Kidney epithelial cell (primary cell): ENCODE results near the gene TFCP2. TPM values are rescaled to one million over a fixed set of nuclear protein-coding genes. Genes with fewer than 3 reads are reported as not detected.

ENCODE experiments used
- DNase-seq: peaks from one replicate; pipeline ENCODE4 v3.0.0-alpha.2; 2010; ENCODE audit warnings: low read depth
- H3K27me3 ChIP-seq: 2 replicates; pipeline ENCODE4 v1.6.0; 2011; ENCODE audit warnings: low read length; ENCODE audit not compliant: control insufficient read depth, insufficient read depth
- H3K36me3 ChIP-seq: 2 replicates; pipeline ENCODE4 v1.5.1; 2011; ENCODE audit warnings: low read length; ENCODE audit not compliant: control insufficient read depth, insufficient read depth
- H3K4me3 ChIP-seq: 2 replicates; pipeline ENCODE4 v1.5.1; 2011; ENCODE audit warnings: low read depth, mild to moderate bottlenecking, control low read depth, low read length
- CTCF ChIP-seq: IDR thresholded peaks from 2 replicates; pipeline ENCODE4 v1.5.1; 2011; ENCODE audit warnings: mild to moderate bottlenecking, moderate library complexity, low read length, control low read depth, inconsistent platforms; ENCODE audit not compliant: insufficient read depth, poor library complexity, severe bottlenecking
- total RNA-seq: library from RNA; depleted of rRNA; stranded (reverse); fragments of >200 nt; gene quantifications from 2 replicates; pipeline ENCODE4 v1.2.3, GENCODE V29; 2015

Gene TFCP2
- total RNA-seq, 1 donor from 2014 or later, result 19.1 TPM

GRCh38 chr12:51156245-51156765 is 16.6 kb downstream of the TFCP2 start:
- Histone ChIP-seq H3K36me3 (no peaks in the 10 kb centered on the region), H3K27me3 (no peaks in the 10 kb centered on the region), H3K4me3 (no peak overlapping the region)
- TF ChIP-seq CTCF, result no peak
- DNase-seq, result no peak

GRCh38 chr12:51152953-51153352 is 20.0 kb downstream of the TFCP2 start:
- H3K27me3 ChIP-seq, result no peaks in the 10 kb centered on the region
- no peak for TF ChIP-seq CTCF
- no peak for DNase-seq
- no peaks in the 10 kb centered on the region for H3K36me3 ChIP-seq
- no peak overlapping the region for H3K4me3 ChIP-seq

- Histone ChIP-seq H3K36me3 (no peaks in the 10 kb centered on the region), H3K4me3 (no peak overlapping the region), H3K27me3 (no peaks in the 10 kb centered on the region)
- TF ChIP-seq CTCF, result no peak
- no peak for DNase-seq
Measured at GRCh38 chr12:51150777-51151176, 22.2 kb downstream of the TFCP2 start.

GRCh38 chr12:51147309-51147708 is 25.6 kb downstream of the TFCP2 start:
- no peak for DNase-seq
- Histone ChIP-seq H3K4me3 (no peak overlapping the region), H3K27me3 (no peaks in the 10 kb centered on the region), H3K36me3 (no peaks in the 10 kb centered on the region)
- TF ChIP-seq CTCF, result no peak

GRCh38 chr12:51139292-51139844 is 33.6 kb downstream of the TFCP2 start:
- Histone ChIP-seq H3K36me3 (no peaks in the 10 kb centered on the region), H3K4me3 (no peak overlapping the region), H3K27me3 (no peaks in the 10 kb centered on the region)
- no peak for DNase-seq
- no peak for TF ChIP-seq CTCF

- no peaks in the 10 kb centered on the region for H3K36me3 ChIP-seq
- no peak for DNase-seq
- H3K4me3 ChIP-seq, result no peak overlapping the region
- no peaks in the 10 kb centered on the region for H3K27me3 ChIP-seq
- no peak for TF ChIP-seq CTCF
Measured at GRCh38 chr12:51132693-51133092, 40.2 kb downstream of the TFCP2 start.
